Myocyte (in vitro differentiated cells): ENCODE results near the gene DPH2. TPM values are rescaled to one million over a fixed set of nuclear protein-coding genes. Genes with fewer than 3 reads are reported as not detected.

Source experiments
- DNase-seq: peaks from one replicate; pipeline ENCODE4 v3.0.0-alpha.2; 2012; ENCODE audit warnings: low read depth
- total RNA-seq: library from RNA; depleted of rRNA; stranded (reverse); fragments of >200 nt; gene quantifications from 2 replicates; pipeline ENCODE4 v1.2.3, GENCODE V29; 2014

DPH2 gene
- total RNA-seq, 1 donor from 2014 or later: 34.2 TPM

DNA sequence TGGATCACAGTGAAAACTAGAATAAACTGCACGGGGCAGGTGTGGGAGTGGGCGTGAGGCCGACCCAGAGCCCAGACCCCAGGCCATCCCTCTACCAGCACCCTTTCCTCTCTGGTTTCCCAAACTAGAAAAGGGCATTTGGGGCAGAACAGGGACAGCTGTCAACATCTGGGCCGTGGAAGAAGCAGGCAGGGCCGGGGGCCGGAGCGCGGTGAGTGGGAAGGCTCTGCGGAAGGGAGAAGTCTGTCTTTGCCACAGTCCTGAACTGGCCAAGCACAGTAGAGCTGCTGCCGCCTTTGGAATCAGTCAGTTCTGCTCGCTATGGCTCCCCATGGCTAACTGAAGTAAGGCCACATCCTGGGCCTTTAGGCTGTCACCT, 28.2 kb downstream of the DPH2 start:
- DNase-seq: no peak

DNA sequence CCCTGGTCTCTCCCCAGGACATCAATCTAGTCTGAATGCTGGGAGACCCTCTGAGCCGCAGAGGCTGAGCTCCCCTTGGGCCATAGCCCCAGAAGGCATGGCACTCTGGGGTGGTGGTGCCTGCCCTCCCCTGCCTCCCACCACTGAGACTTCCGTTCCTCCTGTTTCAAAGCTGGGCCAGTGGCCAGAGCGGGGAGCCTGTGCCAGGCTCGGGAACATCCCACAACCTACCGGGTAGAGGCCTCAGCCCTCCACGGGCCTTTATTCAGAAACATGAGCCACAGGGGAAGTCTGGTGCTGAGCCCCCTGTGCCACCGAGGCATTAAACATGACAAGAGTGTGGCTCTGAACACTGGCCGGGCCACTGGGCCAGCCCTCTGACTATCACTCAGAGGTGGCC, 29.6 kb downstream of the DPH2 start:
- no peak for DNase-seq

DNA sequence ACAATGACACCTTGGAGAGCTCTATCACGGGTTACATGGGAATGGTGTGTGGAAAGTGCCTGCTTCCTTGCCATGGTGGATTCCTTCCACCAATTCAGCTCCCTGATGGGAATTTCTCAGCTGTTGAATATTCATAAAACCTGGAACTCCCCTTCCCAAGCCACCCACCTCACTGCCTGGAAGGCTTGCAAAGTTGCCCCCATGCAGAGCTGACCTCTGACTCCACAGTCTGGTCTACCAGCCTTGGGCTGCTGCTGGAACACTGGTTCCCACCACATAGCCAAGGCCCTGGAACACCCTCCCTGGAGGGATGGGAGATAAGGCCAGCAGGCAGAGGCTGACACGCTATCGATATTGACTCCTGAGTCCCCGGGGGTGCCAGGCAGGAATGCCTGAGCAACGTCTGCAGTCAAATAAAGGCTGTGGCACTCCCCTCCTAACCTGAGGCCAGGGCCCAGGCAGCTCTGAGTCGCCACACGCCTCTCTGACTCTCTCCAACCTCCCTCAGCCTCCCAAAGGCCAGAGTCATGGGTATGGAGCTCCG, 30.4 kb downstream of the DPH2 start:
- no peak for DNase-seq

- no peak for DNase-seq
Observed at GRCh38 chr1:44002165-44002564, 32.4 kb downstream of the DPH2 start.

DNA sequence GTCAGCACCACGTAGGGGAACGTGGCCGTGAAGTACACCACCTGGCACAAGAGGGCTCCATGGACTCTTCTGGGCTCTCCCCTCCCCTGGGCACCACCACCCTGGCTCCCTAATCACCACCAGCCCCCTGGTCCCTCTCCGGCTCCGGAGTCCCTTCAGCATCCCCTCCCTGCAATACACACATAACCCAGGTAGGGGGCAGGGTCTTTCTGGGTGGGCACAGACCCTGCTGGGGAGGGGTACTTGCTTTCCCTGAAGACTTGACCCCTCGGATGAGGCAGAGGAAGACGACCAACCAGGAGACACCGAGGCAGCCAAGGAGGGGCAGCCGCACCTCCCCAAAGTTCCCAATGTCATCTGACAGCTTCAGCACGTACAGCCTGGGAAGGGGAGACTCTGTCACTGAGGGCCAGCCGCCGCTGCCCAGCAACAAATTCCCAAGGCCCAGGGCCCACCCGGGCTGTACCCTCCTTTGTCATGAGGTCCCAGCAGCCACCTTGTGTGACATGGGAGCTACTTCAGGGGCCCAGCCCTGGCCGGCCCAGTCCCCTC, 32.9 kb downstream of the DPH2 start:
- DNase-seq: no peak

DNA sequence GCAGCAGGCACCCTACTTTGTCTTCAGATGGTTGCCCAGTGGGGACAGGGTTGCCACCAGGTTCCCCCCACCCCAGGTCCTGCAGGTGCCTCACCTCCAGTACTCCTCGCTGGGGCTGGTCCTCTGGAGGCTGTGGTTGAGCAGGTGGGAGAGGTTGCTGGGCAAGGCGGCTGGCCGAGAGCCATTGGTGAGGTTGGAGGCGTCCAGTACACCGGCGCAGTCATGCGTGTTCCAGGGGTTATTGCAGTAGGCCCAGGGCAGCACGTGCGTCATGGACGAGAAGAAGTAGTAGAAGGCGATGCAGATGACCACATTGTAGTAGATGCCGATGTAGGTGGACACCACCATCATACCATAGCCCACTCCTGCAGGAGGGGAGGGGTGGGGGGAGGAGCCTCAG, 38.4 kb downstream of the DPH2 start:
- DNase-seq: no peak

GRCh38 chr1:44010935-44011471, 41.2 kb downstream of the DPH2 start:
- DNase-seq: no peak

DNA sequence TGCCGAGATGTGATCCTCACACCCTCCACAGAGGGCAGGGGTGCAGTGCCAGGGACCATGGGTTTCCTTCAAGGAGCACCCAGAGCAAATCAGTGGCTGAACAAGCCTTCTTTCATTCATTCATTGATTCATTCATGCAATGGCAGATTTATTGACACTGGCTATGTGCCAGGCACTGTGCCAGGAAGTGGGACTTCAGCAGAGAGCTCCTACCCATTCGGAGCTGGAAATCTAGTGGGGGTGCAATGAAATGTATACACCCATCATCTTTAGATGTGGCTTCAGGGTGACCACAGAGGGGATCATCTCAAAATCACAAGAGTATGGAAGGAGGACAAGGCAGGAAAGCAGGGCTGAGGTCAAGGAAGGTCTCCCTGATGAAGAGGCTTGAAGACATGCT, 42.6 kb downstream of the DPH2 start:
- DNase-seq: no peak

DNA sequence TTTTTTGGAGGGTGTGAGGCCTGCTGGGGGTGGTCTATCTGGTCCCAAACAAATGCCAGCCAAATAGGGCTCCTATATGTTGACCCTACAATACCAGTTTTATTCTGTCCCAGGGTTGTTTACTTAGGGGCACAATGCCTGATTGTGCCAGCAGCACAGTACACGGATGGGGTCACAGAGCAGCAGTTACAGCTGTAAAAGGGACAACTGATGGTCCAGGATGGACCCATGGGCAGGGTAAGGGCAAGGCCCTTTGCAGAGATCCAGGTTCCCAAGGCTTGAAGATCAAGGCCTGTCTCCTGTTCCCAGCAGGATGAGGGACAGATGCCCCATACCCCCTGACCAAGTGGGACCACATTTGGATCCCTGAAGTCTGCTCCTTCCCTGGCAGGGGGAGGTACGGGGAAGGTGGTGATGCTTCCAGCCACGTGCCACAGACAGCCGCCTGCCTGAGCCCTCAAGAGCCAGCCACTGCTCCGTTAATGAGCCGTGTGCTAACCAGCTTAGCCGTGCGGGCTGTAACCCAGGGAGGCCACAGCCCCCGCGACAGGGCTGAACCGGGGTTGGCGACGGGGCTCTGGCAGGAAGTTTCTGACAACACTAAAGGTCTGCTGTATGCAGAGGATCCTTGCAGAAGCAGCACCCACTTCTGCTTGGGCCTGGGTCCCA, 43.3 kb downstream of the DPH2 start:
- DNase-seq: no peak

DNA sequence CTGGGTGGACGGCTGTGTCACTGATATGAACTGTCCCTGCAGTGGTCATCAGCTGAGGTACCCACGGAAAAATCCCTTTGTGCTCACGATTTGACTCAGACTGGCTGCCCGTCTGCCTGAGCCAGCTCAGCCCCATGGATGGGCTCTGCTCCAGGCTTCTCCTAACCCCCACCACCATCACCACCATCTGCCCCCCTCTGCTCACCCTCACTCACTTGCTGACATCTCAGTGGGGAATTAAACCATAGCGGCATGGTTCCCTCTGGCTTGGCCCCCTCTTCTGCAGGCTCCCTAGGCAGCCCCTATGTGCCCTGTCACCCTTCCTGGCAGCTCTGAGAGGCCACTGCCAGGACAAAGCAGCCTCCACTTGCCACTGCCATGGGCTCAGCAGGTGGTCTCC, 44.1 kb downstream of the DPH2 start:
- no peak for DNase-seq

DNA sequence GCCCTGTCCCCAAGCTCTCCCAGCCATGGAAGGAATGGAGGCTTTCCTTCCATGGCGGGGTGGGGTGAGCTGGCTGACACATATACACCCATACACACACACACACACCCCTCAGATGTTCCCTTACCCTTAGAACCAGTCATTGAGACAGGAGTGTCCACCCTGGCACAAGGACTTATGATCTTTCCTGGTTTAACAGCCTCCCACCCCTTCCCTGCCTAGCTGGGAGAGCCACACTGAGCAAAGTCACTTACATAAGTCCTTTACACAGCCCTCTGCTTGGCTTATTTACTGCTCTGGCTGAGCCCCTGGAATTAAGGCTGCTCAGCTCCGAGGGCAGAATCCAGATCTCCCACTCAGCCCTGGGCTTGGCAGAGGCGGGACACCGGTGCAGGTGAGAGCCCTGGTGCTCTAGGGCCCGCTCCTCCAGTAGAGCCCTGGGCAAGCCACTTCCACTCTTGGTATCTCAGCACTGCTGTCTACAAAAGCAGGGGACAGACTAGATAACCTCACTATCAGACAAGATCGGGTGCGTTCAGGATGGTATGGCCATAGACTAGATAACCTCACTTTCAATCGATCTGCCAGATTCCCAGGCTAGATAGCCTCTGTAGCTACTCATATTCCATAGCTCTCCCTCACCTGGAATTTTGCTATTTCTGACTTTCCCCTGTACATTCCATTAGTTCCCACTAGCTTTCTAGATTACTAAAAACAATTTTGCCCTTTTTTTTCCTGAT, 44.7 kb downstream of the DPH2 start:
- DNase-seq: no peak

DNA sequence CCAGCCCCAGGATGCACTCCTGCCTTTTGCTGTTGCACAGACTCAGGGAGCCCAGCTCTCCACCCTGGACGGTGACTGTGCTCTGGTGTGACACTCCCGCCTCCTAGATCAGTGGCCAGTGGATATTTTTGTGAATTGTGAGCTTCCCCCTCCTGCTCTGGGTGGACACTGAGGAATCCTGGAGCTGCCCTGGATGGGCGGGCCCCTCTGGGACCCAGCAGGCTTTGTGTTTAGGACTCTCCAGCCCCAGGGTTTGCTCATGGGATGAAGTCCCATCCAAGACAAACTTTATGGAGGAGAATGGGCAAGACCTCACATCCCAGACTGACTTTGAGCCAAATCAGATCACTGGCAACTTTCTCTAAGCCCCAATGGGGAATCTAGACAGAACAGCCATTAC, 45.4 kb downstream of the DPH2 start:
- DNase-seq: no peak

DNA sequence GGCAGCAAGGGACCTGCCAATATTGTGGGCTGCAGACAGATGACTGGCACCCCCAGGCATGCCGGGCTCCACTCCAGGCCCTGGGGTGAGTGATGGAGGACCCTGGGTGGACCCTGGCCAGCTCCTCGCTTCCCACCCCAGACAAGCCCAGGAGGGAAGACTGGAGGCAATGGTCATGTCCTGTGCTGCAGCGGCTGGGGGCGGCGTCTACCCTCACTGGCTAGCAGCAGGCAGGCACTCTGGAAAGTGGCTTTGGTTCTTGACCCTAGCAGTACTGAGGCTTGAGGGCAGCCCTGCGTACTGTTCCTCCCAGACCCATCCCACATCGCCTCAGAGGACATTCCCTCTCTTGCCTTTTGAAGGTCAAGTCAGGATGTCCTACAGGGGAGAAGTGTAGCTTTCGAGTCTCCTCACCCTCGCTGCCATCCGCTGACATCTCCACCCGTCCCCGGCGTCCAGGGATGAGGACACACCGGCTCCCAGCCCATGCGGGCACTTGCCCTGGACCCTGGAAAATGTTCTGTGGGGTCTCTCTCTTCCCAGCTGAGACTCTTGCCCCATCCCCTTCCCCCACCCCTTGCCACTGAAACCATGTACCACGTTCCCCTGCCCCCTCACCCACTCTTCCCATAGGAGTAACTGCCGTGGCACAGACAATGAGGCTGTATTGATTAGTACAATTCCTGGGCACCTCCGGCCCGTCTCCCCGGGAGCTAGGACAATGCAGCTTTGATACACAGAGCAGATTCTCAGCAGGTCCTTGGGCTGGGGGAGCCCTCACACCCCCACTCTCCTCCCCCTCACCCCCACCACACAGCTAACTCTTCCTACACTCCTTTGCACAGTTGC, 46.5 kb downstream of the DPH2 start:
- no peak for DNase-seq

GRCh38 chr1:44016890-44017400, 47.1 kb downstream of the DPH2 start:
- no peak for DNase-seq

DNA sequence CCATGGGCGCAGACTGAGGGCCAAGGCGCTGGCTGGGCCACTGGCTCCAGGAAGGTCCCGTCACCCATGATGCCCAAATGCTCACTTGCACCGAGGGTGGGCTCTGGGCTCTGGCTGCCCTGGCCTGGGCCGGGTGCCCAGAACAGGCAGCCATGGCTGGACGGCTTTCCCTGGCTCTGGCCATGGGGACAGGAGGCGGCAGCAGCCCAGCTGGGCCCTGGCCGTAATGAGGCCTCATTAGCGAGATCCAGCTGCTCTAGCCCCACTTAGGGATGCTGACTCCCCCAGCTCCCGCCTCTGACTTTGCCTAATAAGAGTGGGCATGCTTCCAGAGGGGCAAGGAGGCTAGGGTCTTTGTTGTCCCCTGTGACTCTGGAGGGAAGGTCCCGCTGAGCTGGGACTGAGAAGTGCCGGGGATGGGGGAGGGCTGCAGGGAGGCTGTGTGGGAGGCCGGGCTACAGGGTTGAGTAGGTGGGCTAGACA, 49.7 kb downstream of the DPH2 start:
- DNase-seq: no peak

DNA sequence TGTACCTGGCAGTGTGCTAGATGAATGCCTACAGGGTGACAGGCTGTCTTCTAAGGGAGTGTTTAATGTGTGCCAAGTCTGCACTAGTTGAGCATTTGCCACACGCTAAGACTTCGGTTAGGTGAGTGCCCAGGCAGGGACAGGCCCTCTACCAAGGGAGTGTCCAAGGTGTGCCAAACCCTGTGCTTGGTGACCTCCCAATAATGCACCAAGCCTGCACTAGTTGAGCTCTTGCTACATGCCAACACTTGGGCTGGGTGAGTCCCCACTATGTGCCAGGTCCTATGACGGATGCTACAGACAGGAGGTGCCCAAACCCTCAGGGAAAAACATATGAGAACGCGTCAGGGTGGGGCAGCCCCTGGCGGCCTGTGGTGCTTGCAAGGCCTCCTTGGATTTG, 50.7 kb downstream of the DPH2 start:
- no peak for DNase-seq

DNA sequence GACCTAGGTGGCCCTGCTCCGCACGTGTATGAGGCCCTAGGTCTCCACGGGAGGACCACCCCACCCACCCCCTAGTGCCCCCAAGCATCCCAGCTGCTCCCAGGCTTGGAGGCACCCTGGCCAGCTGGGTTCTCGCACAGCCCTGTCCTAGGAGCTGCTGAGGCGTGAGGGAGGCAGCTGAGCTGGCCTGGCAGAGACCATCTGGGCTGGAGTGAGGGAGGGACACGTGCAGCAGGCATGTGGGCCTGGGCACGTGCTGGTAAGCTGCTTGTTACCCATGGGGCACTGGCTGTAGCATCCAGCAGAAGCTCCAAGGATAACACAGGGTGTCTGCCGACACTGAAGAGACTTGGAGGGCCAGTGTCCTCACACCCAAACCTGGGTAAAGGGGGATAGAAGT, 51.3 kb downstream of the DPH2 start:
- DNase-seq: no peak

DNA sequence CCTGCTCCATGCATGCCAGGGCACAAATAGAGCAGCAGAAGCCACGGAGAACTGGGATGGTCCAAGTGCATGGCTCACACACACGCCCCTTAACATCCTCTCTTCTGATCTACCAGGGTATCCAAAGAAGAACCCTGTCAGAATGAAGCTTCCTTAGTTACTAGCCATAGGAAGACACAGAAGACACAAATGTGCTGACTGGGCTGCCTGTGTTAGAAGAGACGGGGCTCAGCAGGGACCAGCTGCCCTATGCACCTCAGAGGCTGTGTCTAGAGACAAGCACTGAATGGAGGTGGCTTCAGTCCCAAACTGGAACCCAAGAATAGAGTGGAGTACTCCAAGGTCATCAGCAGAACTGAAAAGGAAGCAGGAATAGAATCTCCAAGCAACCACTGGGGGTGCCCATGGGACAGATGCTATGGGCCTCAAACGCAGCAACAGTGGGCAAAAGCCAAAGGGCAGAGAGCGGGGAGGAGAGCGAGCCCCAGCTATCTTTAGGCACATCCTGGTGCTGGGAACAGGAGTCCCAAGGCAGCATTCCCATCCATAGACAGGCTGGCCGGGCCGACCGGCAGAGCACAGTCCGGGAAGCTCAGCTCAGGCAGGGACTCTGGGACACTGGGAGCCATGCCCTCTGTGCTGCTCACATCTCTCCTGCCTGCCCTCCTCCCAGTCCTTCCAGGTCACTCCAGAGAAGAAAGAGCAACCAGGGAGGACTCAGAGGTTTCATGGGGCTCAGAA, 51.9 kb downstream of the DPH2 start:
- DNase-seq: no peak
